Uterus (tissue), 2 donors: Measurements from ENCODE around the gene PDCL3.

ENCODE experiments used
- POLR2A ChIP-seq, 2 donors: fragments of 450-650 bp; IDR thresholded peaks; one replicate each; pipeline ENCODE4 v1.6.1; 2016; ENCODE audit warnings: antibody characterized with exemption in 2 of 2, mild to moderate bottlenecking in 1 of 2, moderate library complexity in 1 of 2
- TF ChIP-seq, protein P1 (sequence below), 4 experiments: fragments of 200-600 bp in 2 of 4; fragments of 450-650 bp in 2 of 4; sonication (generic) in 2 of 4; IDR thresholded peaks; one replicate each; pipeline ENCODE4 v1.5.1; 2016 to 2019; ENCODE audit warnings: antibody characterized with exemption in 4 of 4, mild to moderate bottlenecking in 2 of 4, moderate library complexity in 1 of 4

DNA sequence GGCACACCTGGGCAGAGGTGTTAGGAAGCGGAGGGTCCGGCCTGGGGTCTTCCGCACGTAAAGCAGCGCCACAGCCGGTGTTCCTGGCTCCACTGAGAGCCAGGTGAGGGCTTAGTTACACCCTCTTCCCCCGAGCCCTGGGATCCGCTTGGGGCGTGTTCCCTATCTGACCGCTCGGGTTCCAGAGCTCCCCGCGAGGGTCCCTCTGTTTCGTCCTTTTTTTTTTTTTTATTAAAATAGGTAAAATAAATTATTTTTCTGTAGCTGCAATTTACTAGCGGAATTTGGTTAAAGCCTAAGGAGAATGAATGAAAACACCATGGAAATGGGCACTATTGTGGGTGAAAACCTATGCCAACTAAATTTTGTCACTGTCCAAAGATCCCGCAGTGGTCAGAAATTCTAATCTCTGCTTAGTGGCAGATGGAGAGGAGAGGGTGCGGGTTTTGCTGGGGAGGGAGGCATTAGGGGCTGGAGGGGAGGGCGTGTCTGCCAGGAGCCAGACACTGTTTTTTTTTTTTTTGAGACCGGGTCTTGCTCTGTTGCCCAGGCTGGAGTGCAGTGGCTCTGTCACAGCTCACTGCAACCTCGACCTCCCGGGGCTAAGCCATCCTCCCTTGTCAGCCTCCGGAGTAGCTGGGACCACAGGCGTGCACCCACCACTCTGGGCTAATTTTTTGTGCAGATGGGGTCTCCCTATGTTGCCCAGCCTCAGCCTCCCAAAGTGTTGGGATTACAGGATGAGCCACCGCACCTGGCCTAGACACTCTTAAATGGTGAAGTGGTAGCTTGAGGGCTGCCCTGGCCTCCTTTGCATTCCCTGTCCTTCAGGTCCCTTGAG, 834 bp downstream of the PDCL3 start:
- TF ChIP-seq, protein P1, sequence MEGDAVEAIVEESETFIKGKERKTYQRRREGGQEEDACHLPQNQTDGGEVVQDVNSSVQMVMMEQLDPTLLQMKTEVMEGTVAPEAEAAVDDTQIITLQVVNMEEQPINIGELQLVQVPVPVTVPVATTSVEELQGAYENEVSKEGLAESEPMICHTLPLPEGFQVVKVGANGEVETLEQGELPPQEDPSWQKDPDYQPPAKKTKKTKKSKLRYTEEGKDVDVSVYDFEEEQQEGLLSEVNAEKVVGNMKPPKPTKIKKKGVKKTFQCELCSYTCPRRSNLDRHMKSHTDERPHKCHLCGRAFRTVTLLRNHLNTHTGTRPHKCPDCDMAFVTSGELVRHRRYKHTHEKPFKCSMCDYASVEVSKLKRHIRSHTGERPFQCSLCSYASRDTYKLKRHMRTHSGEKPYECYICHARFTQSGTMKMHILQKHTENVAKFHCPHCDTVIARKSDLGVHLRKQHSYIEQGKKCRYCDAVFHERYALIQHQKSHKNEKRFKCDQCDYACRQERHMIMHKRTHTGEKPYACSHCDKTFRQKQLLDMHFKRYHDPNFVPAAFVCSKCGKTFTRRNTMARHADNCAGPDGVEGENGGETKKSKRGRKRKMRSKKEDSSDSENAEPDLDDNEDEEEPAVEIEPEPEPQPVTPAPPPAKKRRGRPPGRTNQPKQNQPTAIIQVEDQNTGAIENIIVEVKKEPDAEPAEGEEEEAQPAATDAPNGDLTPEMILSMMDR (IDR thresholded peaks at IDR 0.05), result no peak
- no peak for TF ChIP-seq POLR2A (IDR thresholded peaks at IDR 0.05)
